Neural cell (in vitro differentiated cells): ENCODE results near the gene RAB40B. TPM values are rescaled to one million over a fixed set of nuclear protein-coding genes. Genes with fewer than 3 reads are reported as not detected.

Experiments used
- H2AFZ ChIP-seq: fragments of 200-600, 300-800 bp; sonication (generic), shearing (Covaris generic); 2 replicates; pipeline ENCODE4 v1.6.0; 2014; ENCODE audit warnings: low read depth, mild to moderate bottlenecking, antibody characterized with exemption, low read length, moderate library complexity
- H3F3A ChIP-seq: fragments of 200-600 bp; shearing (Covaris generic); 2 replicates; pipeline ENCODE4 v1.6.1; 2016; ENCODE audit warnings: mild to moderate bottlenecking, moderate library complexity, mixed read lengths, antibody characterized with exemption, low read length; ENCODE audit not compliant: insufficient read depth, poor library complexity, severe bottlenecking
- H3K27ac ChIP-seq: fragments of 200-600, 300-800 bp; sonication (generic), shearing (Covaris generic); 2 replicates; pipeline ENCODE4 v1.5.1; 2014; ENCODE audit warnings: mild to moderate bottlenecking, low read length, moderate library complexity
- H3K27me3 ChIP-seq: fragments of 300-800, 200-600 bp; sonication (generic), shearing (Covaris generic); 2 replicates; pipeline ENCODE4 v1.6.0; 2014; ENCODE audit warnings: mild to moderate bottlenecking, low read depth, low read length, moderate library complexity; ENCODE audit not compliant: insufficient read depth
- H3K36me3 ChIP-seq: fragments of 300-800, 200-600 bp; sonication (generic), shearing (Covaris generic); 2 replicates; pipeline ENCODE4 v1.5.1; 2014; ENCODE audit warnings: mild to moderate bottlenecking, antibody characterized with exemption, low read length, moderate library complexity; ENCODE audit not compliant: insufficient read depth
- H3K4me2 ChIP-seq: fragments of 300-800, 200-600 bp; sonication (generic), shearing (Covaris generic); 2 replicates; pipeline ENCODE4 v1.6.0; 2014; ENCODE audit warnings: mild to moderate bottlenecking, low read length
- H3K4me3 ChIP-seq: fragments of 300-800, 200-600 bp; sonication (generic), shearing (Covaris generic); 2 replicates; pipeline ENCODE4 v1.5.1; 2014; ENCODE audit warnings: mild to moderate bottlenecking, low read length, moderate library complexity
- H3K79me2 ChIP-seq: fragments of 200-600 bp; shearing (Covaris generic); replicated peaks from 2 replicates; pipeline ENCODE4 v1.6.0; 2014; ENCODE audit warnings: mild to moderate bottlenecking, low read length, moderate library complexity; ENCODE audit not compliant: insufficient read depth
- H3K9ac ChIP-seq: fragments of 300-800, 200-600 bp; sonication (generic), shearing (Covaris generic); 2 replicates; pipeline ENCODE4 v1.6.1; 2016; ENCODE audit warnings: mild to moderate bottlenecking, low read length, mixed read lengths
- H3K9me2 ChIP-seq: fragments of 200-600 bp; shearing (Covaris generic); 2 replicates; pipeline ENCODE4 v1.6.1; 2016; ENCODE audit warnings: mild to moderate bottlenecking, low read length, mixed read lengths; ENCODE audit not compliant: insufficient read depth
- H3K9me3 ChIP-seq: fragments of 200-600, 300-800 bp; sonication (generic), shearing (Covaris generic); 2 replicates; pipeline ENCODE4 v1.6.1; 2016; ENCODE audit warnings: mild to moderate bottlenecking, mixed run types, low read length, moderate library complexity, mixed read lengths
- H4K20me1 ChIP-seq: fragments of 200-600 bp; shearing (Covaris generic); 2 replicates; pipeline ENCODE4 v1.6.1; 2016; ENCODE audit warnings: mild to moderate bottlenecking, mixed run types; ENCODE audit not compliant: insufficient read depth
- EP300 ChIP-seq: fragments of 450-650 bp; conservative IDR thresholded peaks from 2 replicates; pipeline ENCODE4 v1.6.1; 2014; ENCODE audit warnings: antibody characterized with exemption, mild to moderate bottlenecking, moderate library complexity; ENCODE audit not compliant: poor library complexity, severe bottlenecking
- EZH2 ChIP-seq: fragments of 200-600, 300-800 bp; shearing (Covaris generic), sonication (generic); IDR thresholded peaks from 2 replicates; pipeline ENCODE4 v1.6.1; 2014; ENCODE audit warnings: antibody characterized with exemption, low read length, borderline replicate concordance, mild to moderate bottlenecking; ENCODE audit not compliant: insufficient read depth, poor library complexity, severe bottlenecking
- MXI1 ChIP-seq: fragments of 450-650 bp; conservative IDR thresholded peaks from 2 replicates; pipeline ENCODE4 v1.6.1; 2014; ENCODE audit warnings: antibody characterized with exemption, mild to moderate bottlenecking; ENCODE audit not compliant: poor library complexity, severe bottlenecking
- POLR2AphosphoS5 ChIP-seq: IDR thresholded peaks from 2 replicates; pipeline ENCODE4 v1.6.1; 2012
- RAD21 ChIP-seq: fragments of 450-650 bp; conservative IDR thresholded peaks from 2 replicates; pipeline ENCODE4 v1.6.1; 2014; ENCODE audit warnings: antibody characterized with exemption, mild to moderate bottlenecking, moderate library complexity
- SMC3 ChIP-seq: fragments of 450-650 bp; conservative IDR thresholded peaks from 2 replicates; pipeline ENCODE4 v1.6.1; 2014; ENCODE audit warnings: antibody characterized with exemption, mild to moderate bottlenecking, moderate library complexity; ENCODE audit not compliant: poor library complexity
- TAF1 ChIP-seq: IDR thresholded peaks from 2 replicates; pipeline ENCODE4 v1.6.1; 2012; ENCODE audit warnings: low read depth
- polyA plus RNA-seq: library from polyadenylated mRNA; depleted of rRNA; stranded (reverse); fragments of >200 nt; gene quantifications from 2 replicates; pipeline ENCODE4 v1.2.3, GENCODE V29; 2014
- TF ChIP-seq, protein P1 (sequence below): fragments of 450-650 bp; IDR thresholded peaks from 2 replicates; pipeline ENCODE4 v1.5.1; 2014; ENCODE audit warnings: antibody characterized with exemption, mild to moderate bottlenecking, moderate library complexity; ENCODE audit not compliant: poor library complexity, severe bottlenecking
- TF ChIP-seq, protein P2 (sequence below): IDR thresholded peaks from 2 replicates; pipeline ENCODE4 v1.6.1; 2012; ENCODE audit warnings: borderline replicate concordance

The RAB40B gene
- polyA plus RNA-seq, 1 donor from 2014 or later, result 37.2 TPM

DNA sequence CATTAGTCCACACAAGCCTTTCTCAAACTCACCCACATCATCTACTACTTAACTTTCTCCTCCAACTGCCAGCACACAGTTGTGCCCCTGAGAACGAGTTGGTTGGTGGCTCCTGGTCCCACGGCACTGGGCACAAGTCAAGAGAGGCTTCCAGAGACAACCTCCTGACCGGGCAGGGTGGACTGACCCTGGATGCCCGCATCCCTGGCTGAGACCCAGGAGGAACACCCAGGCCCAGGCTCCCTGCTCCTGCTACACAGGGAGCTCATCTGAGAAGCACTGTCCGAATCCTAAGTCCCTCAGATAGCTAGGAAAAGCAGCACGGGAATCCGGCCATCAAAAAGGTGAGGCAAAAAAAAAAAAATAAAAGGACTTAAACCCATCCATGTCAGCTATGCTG lies 79.3 kb downstream of the RAB40B start:
- H2AFZ ChIP-seq, result no peak overlapping the region
- no peak overlapping the region for H3K9ac ChIP-seq
- H3K79me2 ChIP-seq, result no peaks in the 10 kb centered on the region
- no peaks in the 10 kb centered on the region for H3F3A ChIP-seq
- H4K20me1 ChIP-seq, result no peaks in the 10 kb centered on the region
- no peaks in the 10 kb centered on the region for H3K36me3 ChIP-seq
- H3K9me2 ChIP-seq, result no peaks in the 10 kb centered on the region
- TF ChIP-seq TAF1 (no peak), EZH2 (no peak), EP300 (no peak), POLR2AphosphoS5 (no peak), SMC3 (no peak), RAD21 (no peak), MXI1 (no peak)
- TF ChIP-seq, protein P1, sequence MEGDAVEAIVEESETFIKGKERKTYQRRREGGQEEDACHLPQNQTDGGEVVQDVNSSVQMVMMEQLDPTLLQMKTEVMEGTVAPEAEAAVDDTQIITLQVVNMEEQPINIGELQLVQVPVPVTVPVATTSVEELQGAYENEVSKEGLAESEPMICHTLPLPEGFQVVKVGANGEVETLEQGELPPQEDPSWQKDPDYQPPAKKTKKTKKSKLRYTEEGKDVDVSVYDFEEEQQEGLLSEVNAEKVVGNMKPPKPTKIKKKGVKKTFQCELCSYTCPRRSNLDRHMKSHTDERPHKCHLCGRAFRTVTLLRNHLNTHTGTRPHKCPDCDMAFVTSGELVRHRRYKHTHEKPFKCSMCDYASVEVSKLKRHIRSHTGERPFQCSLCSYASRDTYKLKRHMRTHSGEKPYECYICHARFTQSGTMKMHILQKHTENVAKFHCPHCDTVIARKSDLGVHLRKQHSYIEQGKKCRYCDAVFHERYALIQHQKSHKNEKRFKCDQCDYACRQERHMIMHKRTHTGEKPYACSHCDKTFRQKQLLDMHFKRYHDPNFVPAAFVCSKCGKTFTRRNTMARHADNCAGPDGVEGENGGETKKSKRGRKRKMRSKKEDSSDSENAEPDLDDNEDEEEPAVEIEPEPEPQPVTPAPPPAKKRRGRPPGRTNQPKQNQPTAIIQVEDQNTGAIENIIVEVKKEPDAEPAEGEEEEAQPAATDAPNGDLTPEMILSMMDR, result no peak
- TF ChIP-seq, protein P2, sequence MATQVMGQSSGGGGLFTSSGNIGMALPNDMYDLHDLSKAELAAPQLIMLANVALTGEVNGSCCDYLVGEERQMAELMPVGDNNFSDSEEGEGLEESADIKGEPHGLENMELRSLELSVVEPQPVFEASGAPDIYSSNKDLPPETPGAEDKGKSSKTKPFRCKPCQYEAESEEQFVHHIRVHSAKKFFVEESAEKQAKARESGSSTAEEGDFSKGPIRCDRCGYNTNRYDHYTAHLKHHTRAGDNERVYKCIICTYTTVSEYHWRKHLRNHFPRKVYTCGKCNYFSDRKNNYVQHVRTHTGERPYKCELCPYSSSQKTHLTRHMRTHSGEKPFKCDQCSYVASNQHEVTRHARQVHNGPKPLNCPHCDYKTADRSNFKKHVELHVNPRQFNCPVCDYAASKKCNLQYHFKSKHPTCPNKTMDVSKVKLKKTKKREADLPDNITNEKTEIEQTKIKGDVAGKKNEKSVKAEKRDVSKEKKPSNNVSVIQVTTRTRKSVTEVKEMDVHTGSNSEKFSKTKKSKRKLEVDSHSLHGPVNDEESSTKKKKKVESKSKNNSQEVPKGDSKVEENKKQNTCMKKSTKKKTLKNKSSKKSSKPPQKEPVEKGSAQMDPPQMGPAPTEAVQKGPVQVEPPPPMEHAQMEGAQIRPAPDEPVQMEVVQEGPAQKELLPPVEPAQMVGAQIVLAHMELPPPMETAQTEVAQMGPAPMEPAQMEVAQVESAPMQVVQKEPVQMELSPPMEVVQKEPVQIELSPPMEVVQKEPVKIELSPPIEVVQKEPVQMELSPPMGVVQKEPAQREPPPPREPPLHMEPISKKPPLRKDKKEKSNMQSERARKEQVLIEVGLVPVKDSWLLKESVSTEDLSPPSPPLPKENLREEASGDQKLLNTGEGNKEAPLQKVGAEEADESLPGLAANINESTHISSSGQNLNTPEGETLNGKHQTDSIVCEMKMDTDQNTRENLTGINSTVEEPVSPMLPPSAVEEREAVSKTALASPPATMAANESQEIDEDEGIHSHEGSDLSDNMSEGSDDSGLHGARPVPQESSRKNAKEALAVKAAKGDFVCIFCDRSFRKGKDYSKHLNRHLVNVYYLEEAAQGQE, result no peak
- no peak overlapping the region for H3K4me3 ChIP-seq
- no peak overlapping the region for H3K4me2 ChIP-seq
- H3K9me3 ChIP-seq, result no peaks in the 10 kb centered on the region
- no peaks in the 10 kb centered on the region for H3K27me3 ChIP-seq
- no peak overlapping the region for H3K27ac ChIP-seq

DNA sequence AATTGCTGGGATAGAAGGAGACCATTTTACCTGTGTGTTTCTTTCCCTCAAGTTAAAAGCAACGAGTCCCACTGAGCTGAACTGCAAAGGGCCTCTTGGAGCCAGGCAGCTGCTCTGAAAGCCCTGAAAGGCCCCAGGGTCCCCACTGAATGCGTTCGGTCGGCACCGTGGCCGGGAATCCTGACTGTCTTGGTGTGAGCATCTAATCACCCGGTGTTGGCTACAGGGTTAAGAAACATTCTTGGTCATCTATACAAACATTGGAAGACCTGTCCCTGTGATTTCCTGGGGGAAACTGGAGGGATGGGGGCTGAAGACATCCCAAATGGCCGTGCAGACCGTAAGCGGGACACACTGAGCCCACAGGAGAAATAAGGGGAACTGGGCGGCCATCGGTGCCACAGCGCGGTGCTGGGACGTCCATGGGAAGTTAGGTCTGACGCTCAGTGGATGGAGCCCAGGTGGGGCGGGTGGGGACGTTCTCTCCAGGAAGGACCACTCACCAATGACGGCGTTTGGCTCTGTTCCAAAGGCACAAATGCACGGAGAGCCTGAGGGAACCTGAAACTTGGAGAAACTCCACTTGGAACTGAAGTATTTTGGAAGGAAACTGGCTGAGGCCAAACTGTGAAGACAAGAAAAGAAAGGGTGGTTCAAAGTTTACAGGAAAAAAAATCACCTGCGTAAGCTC lies 82.3 kb downstream of the RAB40B start:
- no peak overlapping the region for H2AFZ ChIP-seq
- no peaks in the 10 kb centered on the region for H3K27me3 ChIP-seq
- H3F3A ChIP-seq, result no peaks in the 10 kb centered on the region
- no peak for TF ChIP-seq SMC3
- TF ChIP-seq, protein P2, result no peak
- TF ChIP-seq, protein P1, result no peak
- no peak for TF ChIP-seq TAF1
- TF ChIP-seq MXI1, result no peak
- TF ChIP-seq EZH2, result no peak
- no peak for TF ChIP-seq EP300
- no peak for TF ChIP-seq RAD21
- no peak for TF ChIP-seq POLR2AphosphoS5
- H3K36me3 ChIP-seq, result no peaks in the 10 kb centered on the region
- no peak overlapping the region for H3K9ac ChIP-seq
- H3K27ac ChIP-seq, result no peak overlapping the region
- H3K9me2 ChIP-seq, result no peaks in the 10 kb centered on the region
- H3K4me2 ChIP-seq, result no peak overlapping the region
- no peaks in the 10 kb centered on the region for H3K79me2 ChIP-seq
- H3K9me3 ChIP-seq, result no peaks in the 10 kb centered on the region
- H3K4me3 ChIP-seq, result no peak overlapping the region
- H4K20me1 ChIP-seq, result no peaks in the 10 kb centered on the region
